Smooth muscle cell (in vitro differentiated cells): ENCODE data around the gene SLC6A18. TPM values are rescaled to one million over a fixed set of nuclear protein-coding genes. Genes with fewer than 3 reads are reported as not detected.

Source experiments
- DNase-seq: peaks from one replicate; lab custom pipeline; 2025; ENCODE audit not compliant: unreplicated experiment; lab: John Stamatoyannopoulos, UW
- H2AFZ ChIP-seq: fragments of 200-600 bp; sonication (generic); 2 replicates; pipeline ENCODE4 v1.6.0; 2016; ENCODE audit warnings: antibody characterized with exemption, low read depth, mild to moderate bottlenecking
- H3F3A ChIP-seq: fragments of 200-600 bp; sonication (generic); 2 replicates; pipeline ENCODE4 v1.6.0; 2017; ENCODE audit warnings: antibody characterized with exemption, low read depth
- H3K27ac ChIP-seq: fragments of 200-600 bp; sonication (generic); 2 replicates; pipeline ENCODE4 v1.5.1; 2016; ENCODE audit warnings: low read depth, mild to moderate bottlenecking
- H3K27me3 ChIP-seq: fragments of 200-600 bp; sonication (generic); 2 replicates; pipeline ENCODE4 v1.6.1; 2016; ENCODE audit warnings: low read depth, mild to moderate bottlenecking
- H3K36me3 ChIP-seq: fragments of 200-600 bp; sonication (generic); 2 replicates; pipeline ENCODE4 v1.5.1; 2016; ENCODE audit warnings: low read depth
- H3K4me1 ChIP-seq: fragments of 200-600 bp; sonication (generic); 2 replicates; pipeline ENCODE4 v1.5.1; 2016; ENCODE audit warnings: low read depth
- H3K4me2 ChIP-seq: fragments of 200-600 bp; sonication (generic); 2 replicates; pipeline ENCODE4 v1.6.0; 2016; ENCODE audit warnings: mild to moderate bottlenecking
- H3K4me3 ChIP-seq: fragments of 200-600 bp; sonication (generic); 2 replicates; pipeline ENCODE4 v1.5.1; 2016; ENCODE audit warnings: mild to moderate bottlenecking
- H3K79me2 ChIP-seq: fragments of 200-600 bp; sonication (generic); 2 replicates; pipeline ENCODE4 v1.6.0; 2016; ENCODE audit warnings: low read depth, mild to moderate bottlenecking
- H3K9ac ChIP-seq: fragments of 200-600 bp; sonication (generic); 2 replicates; pipeline ENCODE4 v1.6.0; 2016; ENCODE audit warnings: low read depth
- H3K9me3 ChIP-seq: fragments of 200-600 bp; sonication (generic); replicated peaks from 2 replicates; pipeline ENCODE4 v1.5.1; 2016; ENCODE audit warnings: low read depth
- H4K20me1 ChIP-seq: fragments of 200-600 bp; sonication (generic); 2 replicates; pipeline ENCODE4 v1.6.0; 2016; ENCODE audit warnings: low read depth
- WGBS: methylation state at CpG from one replicate; pipeline ENCODE4 v1.1.7; 2016; ENCODE audit warnings: low lambda C conversion rate; 5-methylcytosine and 5-hydroxymethylcytosine counted together
- polyA plus RNA-seq: library from polyadenylated mRNA; unstranded; fragments of >200 nt; fragmentation: Nextera tagmentation; extraction: Ambion mirVana; gene quantifications from 2 replicates; pipeline ENCODE4 v1.2.1, GENCODE V29; 2016
- total RNA-seq: library from RNA; depleted of rRNA; stranded (reverse); fragments of >200 nt; gene quantifications from 2 replicates; pipeline ENCODE4 v1.2.3, GENCODE V29; 2014
- TF ChIP-seq, protein P1 (sequence below): fragments of 200-600 bp; sonication (generic); IDR thresholded peaks from 2 replicates; pipeline ENCODE4 v1.5.1; 2017; ENCODE audit warnings: borderline replicate concordance, mild to moderate bottlenecking, antibody characterized with exemption; ENCODE audit not compliant: insufficient read depth, poor library complexity, severe bottlenecking

Gene SLC6A18
- total and polyA plus RNA-seq, 2 experiments from 2014 or later, result not detected

DNA sequence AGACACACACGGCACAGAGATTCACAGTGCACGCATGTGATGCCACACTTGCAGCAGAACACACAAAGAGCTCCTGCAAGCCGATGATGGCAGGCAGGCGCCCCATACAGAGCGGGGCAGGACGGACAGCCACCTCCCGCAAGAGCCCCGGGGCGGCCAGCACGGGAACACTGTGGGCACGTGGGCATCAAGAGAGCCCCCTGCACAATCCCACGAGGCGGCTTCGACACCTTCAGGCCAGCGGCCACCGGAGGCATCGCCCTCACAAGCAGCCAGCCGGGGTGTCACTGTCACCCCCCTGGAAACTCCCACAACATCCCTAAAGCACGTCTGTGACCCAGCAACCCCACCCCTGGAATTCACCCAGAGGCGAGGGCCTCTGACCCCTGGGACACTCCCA, 51.7 kb downstream of the SLC6A18 start:
- H3K9me3 ChIP-seq, result no peaks in the 10 kb centered on the region
- no peaks in the 10 kb centered on the region for H3K27me3 ChIP-seq
- H3K4me3 ChIP-seq, result no peak overlapping the region
- H3K4me2 ChIP-seq, result no peak overlapping the region
- no peaks in the 10 kb centered on the region for H3K4me1 ChIP-seq
- H2AFZ ChIP-seq, result no peak overlapping the region
- H4K20me1 ChIP-seq, result no peaks in the 10 kb centered on the region
- TF ChIP-seq, protein P1, sequence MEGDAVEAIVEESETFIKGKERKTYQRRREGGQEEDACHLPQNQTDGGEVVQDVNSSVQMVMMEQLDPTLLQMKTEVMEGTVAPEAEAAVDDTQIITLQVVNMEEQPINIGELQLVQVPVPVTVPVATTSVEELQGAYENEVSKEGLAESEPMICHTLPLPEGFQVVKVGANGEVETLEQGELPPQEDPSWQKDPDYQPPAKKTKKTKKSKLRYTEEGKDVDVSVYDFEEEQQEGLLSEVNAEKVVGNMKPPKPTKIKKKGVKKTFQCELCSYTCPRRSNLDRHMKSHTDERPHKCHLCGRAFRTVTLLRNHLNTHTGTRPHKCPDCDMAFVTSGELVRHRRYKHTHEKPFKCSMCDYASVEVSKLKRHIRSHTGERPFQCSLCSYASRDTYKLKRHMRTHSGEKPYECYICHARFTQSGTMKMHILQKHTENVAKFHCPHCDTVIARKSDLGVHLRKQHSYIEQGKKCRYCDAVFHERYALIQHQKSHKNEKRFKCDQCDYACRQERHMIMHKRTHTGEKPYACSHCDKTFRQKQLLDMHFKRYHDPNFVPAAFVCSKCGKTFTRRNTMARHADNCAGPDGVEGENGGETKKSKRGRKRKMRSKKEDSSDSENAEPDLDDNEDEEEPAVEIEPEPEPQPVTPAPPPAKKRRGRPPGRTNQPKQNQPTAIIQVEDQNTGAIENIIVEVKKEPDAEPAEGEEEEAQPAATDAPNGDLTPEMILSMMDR, result no peak
- H3F3A ChIP-seq, result no peaks in the 10 kb centered on the region
- H3K36me3 ChIP-seq, result no peaks in the 10 kb centered on the region
- H3K79me2 ChIP-seq, result no peaks in the 10 kb centered on the region
- no peak overlapping the region for H3K27ac ChIP-seq
- WGBS, result 93% methylated on average over 20 of the region's 20 CpGs
- no peak for DNase-seq
- no peak overlapping the region for H3K9ac ChIP-seq

DNA sequence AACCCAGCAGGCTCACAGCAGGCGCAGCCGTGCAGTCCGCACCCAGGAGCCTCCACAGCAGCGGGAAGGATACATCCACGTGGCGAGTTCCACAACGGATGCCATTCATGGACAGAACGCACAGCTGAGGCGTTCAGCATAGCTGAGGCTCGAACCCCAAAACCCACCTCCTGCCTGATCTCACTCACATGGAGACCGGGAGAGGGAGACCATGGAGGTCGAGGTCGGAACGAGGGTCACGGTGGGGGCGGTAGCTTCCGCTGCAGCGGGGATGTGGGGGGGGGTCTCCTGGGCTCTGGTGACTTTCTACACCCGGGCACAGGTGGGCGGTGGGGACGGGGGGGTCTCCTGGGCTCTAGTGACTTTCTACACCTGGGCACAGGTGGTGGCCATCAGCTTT, 52.1 kb downstream of the SLC6A18 start:
- Histone ChIP-seq H3K9ac (no peak overlapping the region), H3K79me2 (no peaks in the 10 kb centered on the region), H3K36me3 (no peaks in the 10 kb centered on the region), H3F3A (no peaks in the 10 kb centered on the region), H3K27me3 (no peaks in the 10 kb centered on the region), H3K4me3 (no peak overlapping the region), H2AFZ (no peak overlapping the region), H3K9me3 (no peaks in the 10 kb centered on the region), H3K27ac (no peak overlapping the region), H4K20me1 (no peaks in the 10 kb centered on the region), H3K4me2 (no peak overlapping the region), H3K4me1 (no peaks in the 10 kb centered on the region)
- DNase-seq, result no peak
- TF ChIP-seq, protein P1, result no peak
- WGBS, result 91% methylated on average over 20 of the region's 21 CpGs

DNA sequence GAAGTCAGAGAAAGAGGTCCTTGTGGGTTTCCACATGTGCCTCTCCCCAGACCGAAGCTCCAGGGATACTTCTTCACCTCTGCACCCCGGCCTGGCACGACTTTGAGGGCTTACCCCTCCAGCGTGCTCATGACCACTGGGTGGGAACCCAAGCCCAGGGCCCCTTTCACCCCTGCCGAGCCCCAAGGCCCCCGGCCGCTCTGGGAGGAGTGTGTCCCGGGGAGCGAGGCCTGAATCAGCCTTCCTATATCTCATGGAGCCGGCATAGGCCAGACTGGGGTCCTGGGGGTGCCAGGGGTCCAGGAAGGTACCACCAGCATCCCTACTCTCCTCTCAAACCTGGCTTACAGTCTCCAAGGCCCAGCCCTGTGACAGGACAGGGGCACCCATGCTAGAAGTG, 52.6 kb downstream of the SLC6A18 start:
- WGBS, result 99% methylated on average over 8 of the region's 10 CpGs
- TF ChIP-seq, protein P1, result no peak
- Histone ChIP-seq H3F3A (no peaks in the 10 kb centered on the region), H3K9ac (no peak overlapping the region), H3K9me3 (no peaks in the 10 kb centered on the region), H3K4me2 (no peak overlapping the region), H3K27ac (no peak overlapping the region), H4K20me1 (no peaks in the 10 kb centered on the region), H3K4me1 (no peaks in the 10 kb centered on the region), H3K36me3 (no peaks in the 10 kb centered on the region), H3K79me2 (no peaks in the 10 kb centered on the region), H3K27me3 (no peaks in the 10 kb centered on the region), H2AFZ (no peak overlapping the region), H3K4me3 (no peak overlapping the region)
- no peak for DNase-seq

DNA sequence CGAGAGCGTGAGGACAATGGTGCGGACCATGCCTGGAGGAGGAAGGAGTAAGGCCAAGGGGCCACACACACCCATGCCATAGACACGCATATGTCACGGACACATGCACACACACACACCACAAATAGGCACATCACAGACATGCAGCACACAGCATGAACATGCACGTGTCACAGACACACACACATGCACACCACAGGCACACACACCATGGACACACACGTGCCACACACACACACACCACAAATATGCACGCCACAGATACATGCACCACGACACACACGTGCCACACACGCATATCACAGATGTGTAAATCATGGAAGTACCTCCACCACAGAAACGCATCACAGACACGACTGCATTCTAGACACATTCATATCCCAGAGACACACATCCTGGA, 53.0 kb downstream of the SLC6A18 start:
- no peaks in the 10 kb centered on the region for H3K9me3 ChIP-seq
- no peak overlapping the region for H3K4me2 ChIP-seq
- no peak for DNase-seq
- WGBS, result 95% methylated on average over 13 of the region's 13 CpGs
- H2AFZ ChIP-seq, result no peak overlapping the region
- no peak overlapping the region for H3K4me3 ChIP-seq
- no peaks in the 10 kb centered on the region for H3F3A ChIP-seq
- H3K36me3 ChIP-seq, result no peaks in the 10 kb centered on the region
- no peak overlapping the region for H3K27ac ChIP-seq
- TF ChIP-seq, protein P1, result no peak
- H3K27me3 ChIP-seq, result no peaks in the 10 kb centered on the region
- H4K20me1 ChIP-seq, result no peaks in the 10 kb centered on the region
- H3K9ac ChIP-seq, result no peak overlapping the region
- no peaks in the 10 kb centered on the region for H3K79me2 ChIP-seq
- no peaks in the 10 kb centered on the region for H3K4me1 ChIP-seq
